Stimulated activated CD4-positive, alpha-beta T cell treated with anti-CD3 and anti-CD28 coated beads, Interleukin-1b, Interleukin-23, amount 100 ng/mL, for 48 hours (primary cell): ENCODE results near the gene CHRNA5.

Experiments
- DNase-seq: peaks from one replicate; pipeline ENCODE4 v3.0.0-alpha.2; 2020

The CHRNA5 gene

GRCh38 chr15:78620527-78621421, 55.5 kb downstream of the CHRNA5 start, which contains the start of gene CHRNA3:
CHRNA3 (minus strand) TSS chr15:78620996; CDS start chr15:78620794, 202 bp downstream.
- no peak for DNase-seq

DNA sequence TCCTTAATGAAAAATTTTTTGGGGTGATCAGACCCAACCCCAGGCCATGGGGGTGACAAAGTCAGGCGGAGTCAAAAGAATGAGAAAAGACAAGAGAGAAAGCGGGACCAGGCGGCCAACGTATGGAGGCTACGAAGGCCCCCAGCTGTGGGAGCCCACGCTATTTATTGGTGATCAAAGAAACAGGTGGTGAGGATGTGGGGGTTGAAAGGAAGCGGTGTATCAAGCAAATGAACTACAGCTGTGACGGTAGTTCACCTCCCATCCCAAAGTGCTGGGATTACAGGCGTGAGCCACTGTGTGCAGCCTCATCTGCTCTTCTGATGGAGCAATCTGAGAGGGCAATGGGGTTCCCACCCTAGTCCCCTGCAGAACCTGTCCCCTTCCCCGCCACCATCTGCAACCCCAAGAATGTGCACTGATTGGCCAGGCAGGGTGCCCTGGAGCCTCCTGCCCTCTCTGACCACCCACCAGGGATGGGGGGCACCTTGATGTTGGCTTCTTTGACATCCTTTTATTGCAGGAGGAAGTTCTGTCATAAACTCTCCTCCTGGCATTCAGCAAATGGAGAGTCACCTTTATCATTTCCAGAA, 56.6 kb downstream of the CHRNA5 start:
- DNase-seq = no peak

DNA sequence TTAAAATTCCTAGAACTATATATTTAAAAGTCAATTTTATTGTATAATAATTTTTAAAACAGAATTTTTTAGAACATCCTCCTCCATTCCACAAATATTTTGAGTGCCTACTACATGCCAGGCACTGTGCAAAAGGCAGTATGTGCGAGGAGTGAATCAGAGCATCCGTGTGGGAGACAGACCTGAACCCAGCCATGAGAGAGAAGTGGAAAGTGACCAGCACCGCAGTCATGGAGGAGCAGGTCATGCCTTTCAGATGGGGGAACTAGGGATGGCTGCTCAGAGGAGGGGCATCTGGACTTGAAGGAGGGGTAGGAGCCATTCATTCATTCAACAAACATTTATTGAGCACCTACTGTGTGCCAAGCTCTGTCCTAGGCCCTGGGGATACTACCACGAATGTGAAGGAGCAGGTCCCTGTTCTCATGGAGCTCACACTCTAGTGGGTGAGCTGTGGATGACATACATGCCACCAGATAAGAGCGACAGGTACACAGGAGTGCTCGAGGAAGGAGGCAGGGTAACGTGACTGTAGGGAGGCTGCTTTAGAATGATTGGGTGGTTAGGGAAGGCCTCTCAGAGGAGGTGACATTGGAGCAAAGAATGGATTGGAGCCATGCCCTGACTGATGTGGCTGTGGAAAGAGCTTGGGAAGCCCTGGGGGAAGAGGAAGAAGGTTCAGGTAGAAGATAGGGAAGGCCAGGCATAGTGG, 58.6 kb downstream of the CHRNA5 start:
- DNase-seq = no peak

GRCh38 chr15:78624651-78625590, 59.6 kb downstream of the CHRNA5 start:
- DNase-seq = no peak

DNA sequence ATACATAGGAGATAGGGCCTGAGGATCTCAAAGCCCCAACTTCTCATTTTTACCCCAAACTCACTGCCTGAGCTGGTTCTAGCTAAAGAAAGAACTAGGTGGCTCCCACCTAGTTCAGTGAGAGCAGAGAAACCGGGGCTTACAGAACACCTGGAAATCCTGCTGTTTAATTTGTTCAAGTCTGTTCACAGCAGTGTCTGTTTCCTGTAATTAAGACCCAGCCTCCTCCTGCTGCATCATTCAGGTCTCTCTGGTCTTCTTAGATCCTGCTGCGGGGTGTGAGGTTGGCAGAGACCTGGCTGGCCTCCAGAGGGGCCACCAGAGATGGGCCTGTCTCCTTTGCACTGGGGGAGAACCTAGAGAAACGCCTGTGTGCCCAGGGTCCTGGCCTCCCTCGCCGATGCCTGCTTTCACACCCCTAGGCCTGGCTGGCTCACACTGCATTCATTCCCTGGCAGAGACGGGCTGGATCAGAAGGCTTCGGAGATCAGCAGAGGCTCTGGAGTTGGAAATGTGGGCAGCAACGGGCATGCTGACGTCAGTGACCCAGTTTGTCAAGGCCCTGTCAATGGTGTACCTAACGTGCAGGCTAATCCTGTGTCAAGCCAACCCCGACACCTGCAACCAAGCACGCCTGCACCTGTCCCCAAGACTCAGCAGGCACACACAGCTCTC, 60.4 kb downstream of the CHRNA5 start:
- DNase-seq = no peak

DNA sequence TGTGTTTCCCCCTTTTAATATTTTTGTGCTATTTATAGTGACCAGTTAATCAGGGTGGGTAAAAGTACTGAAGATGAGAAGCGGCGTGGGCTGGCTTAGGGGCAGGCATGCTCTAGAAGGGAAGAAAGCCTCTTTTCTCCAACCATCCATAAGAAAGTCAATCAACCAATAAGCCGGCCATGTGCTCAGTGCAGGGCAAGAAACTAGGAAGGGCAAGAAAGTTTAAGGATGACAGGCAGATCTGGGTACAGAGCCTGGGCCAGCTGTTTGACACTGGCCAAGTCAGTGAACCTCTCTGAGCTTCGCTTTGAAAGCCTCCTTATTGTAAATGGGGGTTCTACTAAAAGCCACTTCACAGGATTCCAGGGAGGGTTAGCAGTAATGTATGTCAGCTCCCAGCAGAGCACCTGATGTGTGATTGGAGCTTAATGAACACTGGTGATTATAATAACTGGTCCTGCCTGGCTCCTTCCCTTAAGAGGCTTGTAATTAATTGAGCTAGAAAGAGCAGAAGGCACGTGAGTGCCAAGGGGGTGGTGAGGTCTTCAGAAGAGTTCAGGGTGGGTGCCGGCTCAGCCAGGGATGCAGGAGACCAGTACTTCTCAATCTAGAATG, 61.2 kb downstream of the CHRNA5 start:
- no peak for DNase-seq

GRCh38 chr15:78627348-78627747, 62.0 kb downstream of the CHRNA5 start:
- no peak for DNase-seq

- DNase-seq = no peak
Observed at GRCh38 chr15:78628227-78628626, 62.9 kb downstream of the CHRNA5 start.

DNA sequence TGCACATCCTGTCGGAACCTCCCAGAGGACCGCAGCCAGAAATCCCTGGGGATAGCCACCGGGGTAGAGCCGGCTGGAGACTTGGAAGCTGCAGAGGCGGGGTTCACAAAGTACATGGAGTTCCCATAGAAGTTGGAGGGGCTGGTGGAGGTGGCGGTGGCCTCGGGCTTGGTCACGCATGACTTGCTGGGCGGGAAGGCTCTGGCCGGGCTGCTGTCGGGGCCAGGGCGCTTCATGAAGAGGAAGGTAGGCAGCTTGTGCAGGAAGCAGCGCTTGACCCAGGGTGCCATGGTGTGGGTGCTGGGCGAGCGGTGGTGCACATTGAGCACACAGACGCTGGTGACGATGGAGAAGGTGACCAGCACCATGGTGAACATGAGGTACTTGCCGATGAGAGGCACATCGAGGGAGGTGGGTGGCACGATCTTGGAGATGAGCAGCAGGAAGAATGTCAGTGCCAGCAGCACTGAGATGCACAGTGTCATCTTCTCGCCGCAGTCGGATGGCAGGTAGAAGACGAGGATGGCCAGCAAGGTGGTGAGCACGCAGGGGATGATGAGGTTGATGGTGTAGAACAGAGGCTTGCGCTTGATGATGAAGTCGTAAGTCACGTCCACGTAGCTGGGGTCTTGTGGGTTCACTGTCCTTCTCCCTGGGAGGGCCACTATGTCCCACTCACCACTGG, 63.9 kb downstream of the CHRNA5 start:
- DNase-seq = no peak

GRCh38 chr15:78629716-78630065, 64.4 kb downstream of the CHRNA5 start:
- DNase-seq = no peak

GRCh38 chr15:78630886-78631633, 65.7 kb downstream of the CHRNA5 start:
- no peak for DNase-seq

GRCh38 chr15:78633348-78633747, 68.0 kb downstream of the CHRNA5 start:
- DNase-seq = no peak

DNA sequence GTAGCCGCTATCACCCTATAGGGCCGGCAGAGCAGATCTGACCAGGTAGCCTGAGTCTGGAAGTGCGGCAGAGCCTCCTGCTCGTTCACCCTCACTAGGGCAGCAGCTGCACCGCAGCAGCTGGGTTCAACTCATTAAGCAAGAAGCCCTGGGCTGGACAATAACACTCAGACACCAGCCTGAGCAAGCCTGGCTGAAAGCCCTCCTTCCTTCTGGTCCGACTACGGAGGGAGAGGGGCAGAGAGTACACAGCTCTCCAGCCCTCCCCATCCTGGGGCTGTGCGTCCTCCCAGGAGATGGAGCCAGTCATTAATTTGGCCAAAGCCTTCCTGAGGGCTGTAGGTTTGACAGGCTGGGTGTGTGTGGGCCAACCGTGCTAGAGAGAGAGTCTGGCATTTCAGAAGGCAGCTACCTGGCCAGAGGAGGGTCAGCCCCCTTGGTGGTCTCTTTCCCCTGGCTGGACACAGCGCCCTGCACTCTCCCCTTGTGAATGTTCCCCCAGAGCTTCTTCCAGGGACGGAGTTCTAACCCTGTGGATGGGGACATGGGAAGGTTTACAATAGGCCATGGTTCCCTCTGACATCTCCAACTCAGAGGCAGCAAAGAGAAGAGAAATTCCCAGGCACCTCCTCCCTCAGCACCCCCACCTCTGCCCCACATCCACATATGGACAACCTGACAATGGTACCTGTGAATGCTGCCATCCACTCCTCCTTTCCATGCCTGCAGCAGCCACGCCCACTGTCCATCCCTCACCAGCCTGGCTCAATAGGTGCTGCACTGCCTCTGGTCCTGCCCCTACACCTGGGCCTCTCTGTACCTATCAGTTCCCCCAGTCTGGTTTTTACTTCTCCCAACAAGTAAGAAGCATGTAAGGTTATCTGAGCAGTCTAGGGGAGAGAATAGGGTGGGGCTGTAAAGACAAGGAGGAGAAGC, 69.2 kb downstream of the CHRNA5 start:
- DNase-seq = no peak

GRCh38 chr15:78635346-78635745, 70.0 kb downstream of the CHRNA5 start:
- no peak for DNase-seq

DNA sequence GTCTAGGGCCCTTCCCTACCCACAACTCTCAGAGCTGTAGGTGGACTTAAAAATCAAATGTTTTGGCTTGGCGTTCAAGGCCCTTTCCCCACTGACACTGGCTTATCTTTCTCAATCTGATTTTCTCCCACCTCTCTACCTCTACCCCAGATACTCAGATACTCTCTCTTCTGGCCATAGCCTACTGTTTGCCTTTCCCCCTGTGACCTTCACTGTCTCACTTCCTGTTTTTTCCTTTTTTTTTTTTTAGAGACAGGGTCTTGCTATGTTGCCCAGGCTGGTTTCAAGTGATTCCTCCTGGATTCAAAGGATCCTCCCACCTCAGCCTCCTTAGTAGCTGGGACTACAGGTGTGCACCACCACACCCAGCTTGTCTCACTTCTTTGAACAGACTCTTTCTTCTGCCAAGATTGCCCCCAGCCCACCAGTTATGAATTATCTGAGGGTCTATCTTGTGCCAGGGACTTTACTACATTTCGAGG, 71.1 kb downstream of the CHRNA5 start:
- no peak for DNase-seq

DNA sequence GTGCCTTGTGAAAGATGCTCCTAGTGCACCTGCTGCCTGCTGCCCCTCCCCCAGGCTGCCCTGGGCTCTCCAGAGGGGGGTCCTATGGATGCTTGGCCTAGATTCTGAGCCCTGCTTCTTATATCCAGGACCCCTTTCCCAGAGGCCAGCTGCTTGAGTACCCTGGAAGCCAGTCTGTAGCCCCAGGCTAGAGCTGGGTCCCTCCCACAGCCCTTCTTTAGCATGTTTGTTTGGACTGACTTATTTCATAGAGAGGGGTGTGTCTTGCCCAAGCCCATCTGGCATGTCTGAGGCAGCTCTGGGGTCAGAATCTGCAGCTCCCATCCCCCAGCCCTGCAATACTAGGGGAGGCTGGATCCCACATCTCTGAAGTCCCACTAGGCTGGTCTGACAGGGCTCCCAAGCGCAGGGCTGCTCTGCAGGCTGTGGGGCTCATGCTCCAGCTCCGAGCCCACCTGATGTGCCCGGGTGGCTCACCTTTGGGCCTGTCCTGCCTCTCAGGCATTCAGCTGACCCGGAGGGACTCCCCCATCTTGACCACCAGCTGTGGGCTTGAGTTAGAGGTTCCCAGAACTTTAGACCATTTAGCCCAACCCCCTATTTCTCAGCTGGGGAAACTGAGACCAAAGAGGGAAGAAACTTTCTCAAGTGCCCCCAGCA, 72.6 kb downstream of the CHRNA5 start:
- DNase-seq = no peak

DNA sequence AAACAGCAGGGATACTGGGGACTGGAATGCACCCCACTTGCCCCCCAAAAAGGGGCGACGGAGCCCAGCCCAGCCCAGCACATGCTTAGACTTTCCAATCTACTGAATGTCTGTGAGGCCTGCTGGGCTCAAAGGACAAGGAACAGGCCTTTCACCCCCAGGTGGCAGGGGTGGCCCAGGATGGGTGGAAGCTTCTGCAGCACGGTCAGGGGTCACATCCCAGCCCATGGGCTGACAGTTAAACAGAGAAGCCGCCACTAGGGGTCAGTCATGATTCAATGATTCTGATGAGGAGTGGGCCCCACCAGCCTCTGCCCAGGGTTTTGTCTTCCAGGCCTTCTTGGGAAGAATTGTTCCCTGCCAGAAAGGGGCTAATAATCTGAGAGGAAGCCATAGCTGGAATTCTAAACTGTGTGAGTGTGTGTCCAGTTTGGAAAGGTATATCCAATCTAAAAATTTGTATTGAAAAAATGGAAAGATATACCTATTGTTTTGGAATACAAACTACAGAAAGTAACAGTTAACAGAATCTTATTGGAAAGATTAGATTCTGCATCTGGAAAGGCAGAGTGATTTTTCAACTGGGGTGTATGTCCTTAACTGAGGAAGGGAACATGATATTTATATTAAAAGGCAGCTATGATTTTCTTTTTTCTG, 73.5 kb downstream of the CHRNA5 start:
- DNase-seq = peak; percentile 36
